Neural progenitor cell (in vitro differentiated cells): Measurements from ENCODE around the gene MTHFD2L.

Experiments
- EZH2 ChIP-seq: fragments of 200-600 bp; sonication (generic); IDR thresholded peaks from 2 replicates; pipeline ENCODE4 v1.6.1; 2017; ENCODE audit warnings: antibody characterized with exemption, mild to moderate bottlenecking, moderate library complexity
- TF ChIP-seq, protein P1 (sequence below): fragments of 200-600 bp; sonication (generic); IDR thresholded peaks from 2 replicates; pipeline ENCODE4 v1.5.1; 2017; ENCODE audit warnings: antibody characterized with exemption, mild to moderate bottlenecking

- TF ChIP-seq, protein P1, sequence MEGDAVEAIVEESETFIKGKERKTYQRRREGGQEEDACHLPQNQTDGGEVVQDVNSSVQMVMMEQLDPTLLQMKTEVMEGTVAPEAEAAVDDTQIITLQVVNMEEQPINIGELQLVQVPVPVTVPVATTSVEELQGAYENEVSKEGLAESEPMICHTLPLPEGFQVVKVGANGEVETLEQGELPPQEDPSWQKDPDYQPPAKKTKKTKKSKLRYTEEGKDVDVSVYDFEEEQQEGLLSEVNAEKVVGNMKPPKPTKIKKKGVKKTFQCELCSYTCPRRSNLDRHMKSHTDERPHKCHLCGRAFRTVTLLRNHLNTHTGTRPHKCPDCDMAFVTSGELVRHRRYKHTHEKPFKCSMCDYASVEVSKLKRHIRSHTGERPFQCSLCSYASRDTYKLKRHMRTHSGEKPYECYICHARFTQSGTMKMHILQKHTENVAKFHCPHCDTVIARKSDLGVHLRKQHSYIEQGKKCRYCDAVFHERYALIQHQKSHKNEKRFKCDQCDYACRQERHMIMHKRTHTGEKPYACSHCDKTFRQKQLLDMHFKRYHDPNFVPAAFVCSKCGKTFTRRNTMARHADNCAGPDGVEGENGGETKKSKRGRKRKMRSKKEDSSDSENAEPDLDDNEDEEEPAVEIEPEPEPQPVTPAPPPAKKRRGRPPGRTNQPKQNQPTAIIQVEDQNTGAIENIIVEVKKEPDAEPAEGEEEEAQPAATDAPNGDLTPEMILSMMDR: no peak
- TF ChIP-seq EZH2: no peak
Observed at GRCh38 chr4:74121643-74122579, 36.0 kb upstream of the MTHFD2L start.
